ENCODE results near the gene VWCE.

The VWCE gene

GRCh38 chr11:61294717-61295595 lies at the start of gene VWCE:
VWCE (minus strand) TSS chr11:61295316; CDS start chr11:61295037, 279 bp downstream.
- no peak for DNase-seq

- no peak for DNase-seq
These were observed 49.0 kb upstream of the VWCE start for GRCh38 chr11:61343792-61344745.

GRCh38 chr11:61342207-61342803 lies 47.2 kb upstream of the VWCE start:
- DNase-seq, result no peak

GRCh38 chr11:61341706-61342105 lies 46.6 kb upstream of the VWCE start:
- DNase-seq, result no peak

- DNase-seq, result no peak
These were observed 45.9 kb upstream of the VWCE start for GRCh38 chr11:61340979-61341378.

GRCh38 chr11:61339490-61339878 lies 44.4 kb upstream of the VWCE start:
- DNase-seq, result no peak

- DNase-seq, result no peak
These were observed 43.8 kb upstream of the VWCE start for GRCh38 chr11:61338783-61339489.

- no peak for DNase-seq
These were observed 42.8 kb upstream of the VWCE start for GRCh38 chr11:61337706-61338470.

- peak; percentile 50 for DNase-seq
These were observed 41.2 kb upstream of the VWCE start for GRCh38 chr11:61336171-61336935.

GRCh38 chr11:61335355-61335710 lies 40.2 kb upstream of the VWCE start:
- no peak for DNase-seq

- DNase-seq, result no peak
These were observed 39.6 kb upstream of the VWCE start for GRCh38 chr11:61334434-61335354.

GRCh38 chr11:61333550-61334433 lies 38.7 kb upstream of the VWCE start:
- no peak for DNase-seq

GRCh38 chr11:61332797-61333549 lies 37.9 kb upstream of the VWCE start, which contains the start of the genes DDB1 and TKFC:
DDB1 (minus strand) TSS chr11:61333105; CDS start chr11:61332968, 137 bp downstream.
TKFC (plus strand) TSS chr11:61333228; CDS start chr11:61334729, 1,501 bp downstream.
- peak; percentile 56 for DNase-seq

- DNase-seq, result peak; percentile 15
These were observed 37.2 kb upstream of the VWCE start for GRCh38 chr11:61332281-61332796.

GRCh38 chr11:61331651-61332050 lies 36.5 kb upstream of the VWCE start:
- DNase-seq, result no peak

GRCh38 chr11:61329871-61330270 lies 34.8 kb upstream of the VWCE start:
- DNase-seq, result no peak

- no peak for DNase-seq
These were observed 33.2 kb upstream of the VWCE start for GRCh38 chr11:61328351-61328750.

GRCh38 chr11:61327669-61328071 lies 32.6 kb upstream of the VWCE start:
- no peak for DNase-seq
